GM12878 (cell line): ENCODE results near the gene CDYL. TPM values are rescaled to one million over a fixed set of nuclear protein-coding genes. Genes with fewer than 3 reads are reported as not detected.

ENCODE experiments used
- ATAC-seq: fragments of 200-7000 bp; cut with Tn5 transposase; 3 replicates; pipeline ENCODE4 v1.9.1; 2020; ENCODE audit warnings: mild to moderate bottlenecking, moderate library complexity
- BruUV-seq: library from RNA; stranded (reverse); fragments of 400-500 nt; replicated peaks from 2 replicates; lab custom pipeline; 2021; lab: Mats Ljungman, UMichigan
- CTCF ChIA-PET: fragments of 300-600 bp; sonication (Branson Sonifier 250); formaldehyde crosslinking; extraction: SDS; loops from one replicate; lab custom pipeline; 2021; ENCODE audit warnings: inconsistent platforms; lab: Yijun Ruan, JAX
- POLR2A ChIA-PET: fragments of 350-600 bp; formaldehyde crosslinking; extraction: SDS; loops from one replicate; lab custom pipeline; 2021; ENCODE audit warnings: inconsistent platforms; lab: Charles Lee
- RAD21 ChIA-PET: fragments of 300-600 bp; sonication (Branson Sonifier 250); formaldehyde crosslinking; loops from one replicate; lab custom pipeline; 2023; ENCODE audit warnings: antibody characterized with exemption; ENCODE audit not compliant: unreplicated experiment; lab: Charles Lee
- SMC1A ChIA-PET: fragments of 300-600 bp; sonication (Branson Sonifier 250); formaldehyde crosslinking; loops from one replicate; lab custom pipeline; 2023; ENCODE audit not compliant: unreplicated experiment, uncharacterized antibody; lab: Charles Lee
- DNase-seq: peaks from one replicate; pipeline ENCODE4 v3.0.0-alpha.2; 2011; ENCODE audit warnings: low read depth, low spot score
- FAIRE-seq: peaks from 3 replicates; lab custom pipeline; 2011; peaks lifted over from hg19 to GRCh38; lab: Jason Lieb, UNC
- H2AFZ ChIP-seq: 2 replicates; pipeline ENCODE4 v1.6.0; 2011; ENCODE audit warnings: low read depth, low read length, control low read depth; ENCODE audit not compliant: control insufficient read depth
- H3K27ac ChIP-seq: 2 replicates; pipeline ENCODE4 v1.5.1; 2011; ENCODE audit warnings: control low read depth; ENCODE audit not compliant: control insufficient read depth, insufficient read depth
- H3K27me3 ChIP-seq, 2 experiments: replicated peaks in 1 of 2; 2 replicates each; pipeline versions ENCODE4 v1.6.0 to v1.6.1; 2011; ENCODE audit warnings: low read length in 1 of 2; ENCODE audit not compliant: control insufficient read depth in 2 of 2, insufficient read depth in 2 of 2
- H3K36me3 ChIP-seq, 2 experiments: 2 replicates each; pipeline ENCODE4 v1.5.1; 2011; ENCODE audit warnings: low read length in 1 of 2; ENCODE audit not compliant: control insufficient read depth in 2 of 2, insufficient read depth in 2 of 2
- H3K4me1 ChIP-seq: 2 replicates; pipeline ENCODE4 v1.6.1; 2011; ENCODE audit warnings: mild to moderate bottlenecking, low read length, moderate library complexity, mixed read lengths; ENCODE audit not compliant: control insufficient read depth, insufficient read depth
- H3K4me2 ChIP-seq: 2 replicates; pipeline ENCODE4 v1.6.0; 2011; ENCODE audit warnings: control low read depth; ENCODE audit not compliant: control insufficient read depth, insufficient read depth
- H3K4me3 ChIP-seq: fragments of 200-600 bp; sonication (generic); 2 replicates; pipeline ENCODE4 v1.5.1; 2016
- H3K79me2 ChIP-seq: 2 replicates; pipeline ENCODE4 v1.6.0; 2011; ENCODE audit warnings: low read length; ENCODE audit not compliant: control insufficient read depth, insufficient read depth
- H3K9ac ChIP-seq: 2 replicates; pipeline ENCODE4 v1.8.0; 2011; ENCODE audit warnings: low read length, control low read depth, mixed read lengths; ENCODE audit not compliant: control insufficient read depth, insufficient read depth
- H3K9me3 ChIP-seq: replicated peaks from 3 replicates; pipeline ENCODE4 v1.5.1; 2011; ENCODE audit warnings: mild to moderate bottlenecking, low read length; ENCODE audit not compliant: control insufficient read depth, insufficient read depth
- H4K20me1 ChIP-seq: 2 replicates; pipeline ENCODE4 v1.6.0; 2011; ENCODE audit not compliant: control insufficient read depth, insufficient read depth
- E2F4 ChIP-seq: IDR thresholded peaks from 2 replicates; pipeline ENCODE4 v1.6.1; 2012; ENCODE audit warnings: low read depth, low read length, improper control_type of control experiment
- IKZF1 ChIP-seq: fragments of 450-650 bp; conservative IDR thresholded peaks from 2 replicates; pipeline ENCODE4 v1.6.1; 2017; ENCODE audit warnings: antibody characterized with exemption, mild to moderate bottlenecking
- IKZF2 ChIP-seq, 2 experiments: fragments of 450-650 bp; IDR thresholded peaks; 2 replicates each; pipeline ENCODE4 v1.6.1; 2017; ENCODE audit warnings: mild to moderate bottlenecking in 2 of 2, moderate library complexity in 2 of 2
- IRF5 ChIP-seq: fragments of 450-650 bp; IDR thresholded peaks from 2 replicates; pipeline ENCODE4 v1.6.1; 2017; ENCODE audit warnings: borderline replicate concordance
- MAX ChIP-seq: IDR thresholded peaks from 2 replicates; pipeline ENCODE4 v1.6.1; 2012; ENCODE audit warnings: low read depth, low read length, improper control_type of control experiment
- MYC ChIP-seq: IDR thresholded peaks from 2 replicates; pipeline ENCODE4 v1.6.1; 2011; ENCODE audit warnings: mild to moderate bottlenecking, low read length, moderate library complexity, inconsistent platforms; ENCODE audit not compliant: insufficient read depth, insufficient replicate concordance, insufficient read length, severe bottlenecking
- NBN ChIP-seq: fragments of 450-650 bp; IDR thresholded peaks from 2 replicates; pipeline ENCODE4 v1.6.1; 2016
- PBX3 ChIP-seq: IDR thresholded peaks from 2 replicates; pipeline ENCODE4 v1.6.1; 2011; ENCODE audit warnings: mild to moderate bottlenecking, low read depth, low read length, moderate library complexity; ENCODE audit not compliant: insufficient replicate concordance
- POLR2A ChIP-seq: IDR thresholded peaks from 2 replicates; pipeline ENCODE4 v1.6.1; 2011; ENCODE audit warnings: low read depth, mild to moderate bottlenecking, low read length
- POLR2AphosphoS2 ChIP-seq: IDR thresholded peaks from 2 replicates; pipeline ENCODE4 v1.6.1; 2011; ENCODE audit warnings: low read depth, mild to moderate bottlenecking, low read length, improper control_type of control experiment, moderate library complexity
- POU2F2 ChIP-seq: IDR thresholded peaks from 3 replicates; pipeline ENCODE4 v1.6.1; 2011; ENCODE audit warnings: low read depth, mild to moderate bottlenecking, low read length, borderline replicate concordance
- SREBF2 ChIP-seq: IDR thresholded peaks from 2 replicates; pipeline ENCODE4 v1.6.1; 2012; ENCODE audit warnings: mild to moderate bottlenecking, low read length
- SUZ12 ChIP-seq: fragments of 200-600 bp; sonication (generic); IDR thresholded peaks from one replicate; pipeline ENCODE4 v1.6.1; 2018; ENCODE audit warnings: antibody characterized with exemption, mild to moderate bottlenecking; ENCODE audit not compliant: unreplicated experiment
- TCF7 ChIP-seq: IDR thresholded peaks from 2 replicates; pipeline ENCODE4 v1.6.1; 2014; ENCODE audit warnings: antibody characterized with exemption, borderline replicate concordance
- WRNIP1 ChIP-seq: IDR thresholded peaks from 2 replicates; pipeline ENCODE4 v1.6.1; 2011; ENCODE audit warnings: low read depth, low read length, improper control_type of control experiment, borderline replicate concordance
- ZBTB4 ChIP-seq: fragments of 450-650 bp; formaldehyde crosslinking; IDR thresholded peaks from 2 replicates; pipeline ENCODE4 v1.4.0; 2022; ENCODE audit warnings: mild to moderate bottlenecking, moderate library complexity
- ZNF622 ChIP-seq: fragments of 450-650 bp; IDR thresholded peaks from 2 replicates; pipeline ENCODE4 v1.6.1; 2017; ENCODE audit warnings: mild to moderate bottlenecking, inconsistent platforms
- WGBS: methylation state at CpG from one replicate; pipeline ENCODE4 v1.1.6; 2016; ENCODE audit warnings: low lambda C conversion rate; ENCODE audit not compliant: insufficient replicate concordance, insufficient coverage; ENCODE audit errors: missing lambda C conversion rate; 5-methylcytosine and 5-hydroxymethylcytosine counted together
- in situ Hi-C: fragments of 300-500 bp; cut with MboI; formaldehyde crosslinking; loops from 9 replicates; pipeline ENCODE4 v1.14.3; 2018; ENCODE audit warnings: mixed read lengths
- intact Hi-C: fragments of 100-400 bp; cut with micrococcal nuclease; formaldehyde crosslinking; loops from one replicate; pipeline ENCODE4 v1.14.2; 2022; ENCODE audit not compliant: unreplicated experiment
- polyA plus RNA-seq, 11 experiments: library from polyadenylated mRNA; depleted of rRNA in 4 of 11; unstranded in 6 of 11; stranded (reverse) in 5 of 11; fragments of >200 nt; fragmentation: Nextera tagmentation in 4 of 11; fragmentation: Illumina TruSeq in 1 of 11; extraction: Ambion mirVana in 4 of 11; extraction: Trizol in 1 of 11; gene quantifications; 1 replicate in 1 of 11; 2 replicates in 10 of 11; pipeline versions ENCODE4 v1.2.1 to v1.2.3, GENCODE V29; 2011 to 2016; ENCODE audit warnings: inconsistent platforms in 2 of 11, missing spikeins in 2 of 11, low read depth in 1 of 11
- total RNA-seq, 4 experiments: library from RNA; depleted of rRNA in 3 of 4; stranded (reverse); fragments of >200 nt in 3 of 4; fragmentation: Illumina TruSeq in 1 of 4; extraction: Trizol in 1 of 4; gene quantifications; 2 replicates each; pipeline versions ENCODE4 v1.2.1 to v1.2.3, GENCODE V29; 2013 to 2021

CDYL gene
- total and polyA plus RNA-seq, 10 of the 15 experiments (the other 5 are each of a cell fraction or from before 2014, with no cell fraction given): 9.3 to 61.2 (median 28.5) TPM

- DNase-seq (no peak), ATAC-seq (no peak), FAIRE-seq (no peak)
- no peak overlapping the region for H3K27ac ChIP-seq
- peaks cover 12% of the 10 kb centered on the region for H3K4me1 ChIP-seq
- H2AFZ ChIP-seq: no peak overlapping the region
- peaks cover 9% of the 10 kb centered on the region for H3K79me2 ChIP-seq
- in situ Hi-C loops (no loop called here), intact Hi-C loops (no loop called here)
- SMC1A ChIA-PET: interaction anchor here (1.3 to 1.9 kb wide), 2 partner anchors 15 to 26 kb away, joined by 3 to 5 read pairs; no protein-coding TSS in a partner anchor
- no TSS peak for BruUV-seq
- POLR2A ChIA-PET: no interaction called here
- H4K20me1 ChIP-seq: peaks cover 5% of the 10 kb centered on the region
- peaks cover 4 to 11% of the 10 kb centered on the region in 2 experiments for H3K36me3 ChIP-seq
- WGBS: 92% methylated on average over 8 of the region's 8 CpGs
- CTCF ChIA-PET: interaction anchor here (1.7 kb wide), 1 partner anchor 121 kb away, joined by 5 read pairs; no protein-coding TSS in a partner anchor
- H3K4me2 ChIP-seq: no peak overlapping the region
- H3K9ac ChIP-seq: no peak overlapping the region
- H3K4me3 ChIP-seq: no peak overlapping the region
- H3K27me3 ChIP-seq: no peaks in the 10 kb centered on the region
- RAD21 ChIA-PET: interaction anchor here (0.9 kb wide), 1 partner anchor 149 kb away, joined by 3 read pairs; no protein-coding TSS in a partner anchor
- H3K9me3 ChIP-seq: no peaks in the 10 kb centered on the region
- TF ChIP-seq WRNIP1 (no peak), TCF7 (no peak), ZNF622 (no peak), POLR2AphosphoS2 (no peak), ZBTB4 (no peak), NBN (no peak), PBX3 (no peak), IKZF2 (IDR thresholded peaks at IDR 0.05) (no peak), E2F4 (no peak), IRF5 (no peak), POLR2A (no peak), POU2F2 (no peak), MYC (no peak), SREBF2 (no peak), MAX (no peak), SUZ12 (no peak), IKZF1 (no peak)
Measured at GRCh38 chr6:4932228-4932903, 156.2 kb downstream of the CDYL start.
